H1 (cell line): ENCODE measurements around the gene TP53I3. TPM values are rescaled to one million over a fixed set of nuclear protein-coding genes. Genes with fewer than 3 reads are reported as not detected.

Experiments used
- CTCF ChIA-PET: fragments of 300-600 bp; sonication (Branson Sonifier 250); formaldehyde crosslinking; loops from one replicate; lab custom pipeline; 2021; ENCODE audit not compliant: partially characterized antibody; lab: Charles Lee
- POLR2A ChIA-PET: fragments of 300-600 bp; sonication (Branson Sonifier 250); formaldehyde crosslinking; loops from one replicate; lab custom pipeline; 2021; ENCODE audit warnings: inconsistent platforms; ENCODE audit not compliant: partially characterized antibody; lab: Charles Lee
- DNase-seq, 2 experiments: peaks; one replicate each; pipeline versions ENCODE4 v3.0.0 to v3.0.0-alpha.2; 2010 to 2022; ENCODE audit warnings: low spot score in 2 of 2, low read depth in 1 of 2, mixed read lengths in 1 of 2
- FAIRE-seq: peaks from 2 replicates; lab custom pipeline; 2011; peaks lifted over from hg19 to GRCh38; lab: Jason Lieb, UNC
- H2AFZ ChIP-seq: 2 replicates; pipeline ENCODE4 v1.8.1; 2012; ENCODE audit warnings: low read length, inconsistent platforms
- H2AK5ac ChIP-seq: 2 replicates; pipeline ENCODE4 v1.6.1; 2013; ENCODE audit warnings: low read depth, low read length
- H2BK120ac ChIP-seq: replicated peaks from 2 replicates; pipeline ENCODE3; 2013; ENCODE audit warnings: low read depth, low read length, inconsistent platforms
- H2BK12ac ChIP-seq: 2 replicates; pipeline ENCODE4 v1.6.1; 2013; ENCODE audit warnings: low read depth, low read length
- H2BK15ac ChIP-seq: 2 replicates; pipeline ENCODE4 v1.6.1; 2013; ENCODE audit warnings: low read length
- H2BK20ac ChIP-seq: 2 replicates; pipeline ENCODE4 v1.6.1; 2013; ENCODE audit warnings: low read length
- H2BK5ac ChIP-seq: 2 replicates; pipeline ENCODE4 v1.6.1; 2013; ENCODE audit warnings: low read depth, low read length
- H3K14ac ChIP-seq: 2 replicates; pipeline ENCODE4 v1.6.1; 2013; ENCODE audit warnings: inconsistent platforms; ENCODE audit not compliant: insufficient read length
- H3K18ac ChIP-seq: 2 replicates; pipeline ENCODE4 v1.6.1; 2013; ENCODE audit warnings: low read length; ENCODE audit errors: extremely low read depth
- H3K23ac ChIP-seq: 2 replicates; pipeline ENCODE4 v1.6.1; 2013; ENCODE audit warnings: inconsistent platforms; ENCODE audit not compliant: insufficient read length
- H3K23me2 ChIP-seq: 2 replicates; pipeline ENCODE4 v1.6.1; 2013; ENCODE audit warnings: low read depth, low read length
- H3K27ac ChIP-seq: 2 replicates; pipeline ENCODE4 v1.6.1; 2011; ENCODE audit warnings: low read depth, low read length, inconsistent platforms
- H3K27me3 ChIP-seq, 4 experiments: replicated peaks in 1 of 4; 1 replicate in 1 of 4; 2 replicates in 3 of 4; pipeline versions ENCODE4 v1.6.1 to v1.8.1; 2011 to 2013; ENCODE audit warnings: low read length in 3 of 4, mild to moderate bottlenecking in 3 of 4, inconsistent platforms in 2 of 4, mixed read lengths in 2 of 4, moderate library complexity in 1 of 4; ENCODE audit not compliant: control insufficient read depth in 3 of 4, insufficient read depth in 3 of 4; ENCODE audit errors: extremely low read depth in 1 of 4
- H3K36me3 ChIP-seq, 4 experiments: 2 replicates each; pipeline versions ENCODE4 v1.6.1 to v1.8.1; 2011 to 2013; ENCODE audit warnings: mild to moderate bottlenecking in 4 of 4, low read length in 3 of 4, moderate library complexity in 2 of 4, control low read depth in 1 of 4, inconsistent platforms in 1 of 4; ENCODE audit not compliant: insufficient read depth in 4 of 4, control insufficient read depth in 2 of 4
- H3K4ac ChIP-seq: replicated peaks from 2 replicates; pipeline ENCODE3; 2013; ENCODE audit warnings: low read length, low read depth, mixed read lengths, inconsistent platforms; ENCODE audit not compliant: insufficient read length
- H3K4me1 ChIP-seq, 4 experiments: replicated peaks in 1 of 4; 1 replicate in 1 of 4; 2 replicates in 3 of 4; pipeline versions ENCODE4 v1.6.1 to v1.8.1; 2011 to 2013; ENCODE audit warnings: low read length in 3 of 4, inconsistent platforms in 2 of 4, mixed read lengths in 1 of 4; ENCODE audit not compliant: insufficient read depth in 4 of 4, control insufficient read depth in 3 of 4
- H3K4me2 ChIP-seq, 2 experiments: 2 replicates each; pipeline versions ENCODE4 v1.6.1 to v1.8.1; 2011 to 2013; ENCODE audit warnings: low read depth in 2 of 2, low read length in 2 of 2, control low read depth in 1 of 2, inconsistent platforms in 1 of 2, mild to moderate bottlenecking in 1 of 2; ENCODE audit not compliant: insufficient read depth in 1 of 2
- H3K4me3 ChIP-seq, 4 experiments: fragments of 200-600, 300-600 bp in 1 of 4; sonication (generic), shearing (Covaris generic), sonication (Bioruptor Twin) in 1 of 4; 2 replicates each; pipeline versions ENCODE4 v1.5.1 to v1.8.1; 2011 to 2016; ENCODE audit warnings: low read length in 4 of 4, low read depth in 3 of 4, control low read depth in 2 of 4, inconsistent platforms in 2 of 4, mild to moderate bottlenecking in 2 of 4, mixed read lengths in 1 of 4, moderate library complexity in 1 of 4; ENCODE audit not compliant: insufficient read depth in 2 of 4; ENCODE audit errors: extremely low read depth in 1 of 4
- H3K56ac ChIP-seq: replicated peaks from 2 replicates; pipeline ENCODE3; 2013; ENCODE audit warnings: low read depth, mild to moderate bottlenecking, mixed read lengths, low read length, inconsistent platforms; ENCODE audit not compliant: insufficient read length
- H3K79me1 ChIP-seq: 2 replicates; pipeline ENCODE4 v1.6.1; 2013; ENCODE audit warnings: low read depth, low read length, control low read depth
- H3K79me2 ChIP-seq, 2 experiments: 2 replicates each; pipeline versions ENCODE4 v1.6.1 to v1.8.1; 2012 to 2013; ENCODE audit warnings: low read length in 2 of 2, mild to moderate bottlenecking in 2 of 2, inconsistent platforms in 1 of 2; ENCODE audit not compliant: insufficient read depth in 2 of 2, control insufficient read depth in 1 of 2
- H3K9ac ChIP-seq, 4 experiments: replicated peaks in 1 of 4; 1 replicate in 1 of 4; 2 replicates in 3 of 4; pipeline versions ENCODE4 v1.6.1 to v1.8.1; 2011 to 2013; ENCODE audit warnings: low read depth in 3 of 4, low read length in 3 of 4, control low read depth in 2 of 4, mild to moderate bottlenecking in 2 of 4, moderate library complexity in 2 of 4, inconsistent platforms in 1 of 4; ENCODE audit errors: extremely low read depth in 1 of 4
- H3K9me3 ChIP-seq, 2 experiments: 2 replicates each; pipeline versions ENCODE4 v1.6.1 to v1.8.1; 2012 to 2013; ENCODE audit warnings: mild to moderate bottlenecking in 2 of 2, moderate library complexity in 2 of 2, control low read depth in 1 of 2, inconsistent platforms in 1 of 2, low read depth in 1 of 2, low read length in 1 of 2, mixed read lengths in 1 of 2; ENCODE audit not compliant: insufficient read depth in 2 of 2
- H4K20me1 ChIP-seq, 2 experiments: replicated peaks in 1 of 2; 2 replicates each; pipeline versions ENCODE3 to v1.8.1; 2011 to 2013; ENCODE audit warnings: inconsistent platforms in 2 of 2, low read length in 2 of 2, mild to moderate bottlenecking in 1 of 2; ENCODE audit not compliant: insufficient read depth in 2 of 2, control insufficient read depth in 1 of 2
- H4K5ac ChIP-seq: 2 replicates; pipeline ENCODE4 v1.6.1; 2013; ENCODE audit warnings: low read length, low read depth, mixed read lengths, inconsistent platforms; ENCODE audit not compliant: insufficient read length
- H4K8ac ChIP-seq: 2 replicates; pipeline ENCODE4 v1.8.0; 2013; ENCODE audit warnings: mild to moderate bottlenecking, moderate library complexity, low read length, inconsistent platforms; ENCODE audit not compliant: insufficient read depth; ENCODE audit errors: extremely low read depth
- H4K91ac ChIP-seq: replicated peaks from 2 replicates; pipeline ENCODE3; 2013; ENCODE audit warnings: low read length, mixed read lengths, inconsistent platforms; ENCODE audit not compliant: insufficient read length
- CTBP2 ChIP-seq: IDR thresholded peaks from 2 replicates; pipeline ENCODE4 v1.7.0; 2011; ENCODE audit warnings: borderline replicate concordance, mild to moderate bottlenecking, moderate library complexity, mixed read lengths, low read length; ENCODE audit not compliant: insufficient read depth, insufficient read length
- MAFK ChIP-seq: IDR thresholded peaks from 2 replicates; pipeline ENCODE4 v1.6.1; 2012; ENCODE audit warnings: low read depth, mild to moderate bottlenecking, improper control_type of control experiment, low read length
- WGBS, 2 experiments: shearing (Covaris generic) in 1 of 2; methylation state at CpG; one replicate each; pipeline versions ENCODE4 v1.1.6 to v1.1.7; 2013 to 2015; ENCODE audit warnings: low lambda C conversion rate in 2 of 2, mixed read lengths in 2 of 2, inconsistent platforms in 1 of 2, low coverage in 1 of 2, missing lambda C conversion rate in 1 of 2; ENCODE audit not compliant: insufficient replicate concordance in 2 of 2, insufficient coverage in 1 of 2, insufficient read length in 1 of 2; ENCODE audit errors: extremely low coverage in 1 of 2, missing lambda C conversion rate in 1 of 2; 5-methylcytosine and 5-hydroxymethylcytosine counted together
- polyA plus RNA-seq, 7 experiments: library from polyadenylated mRNA; depleted of rRNA in 3 of 7; stranded (reverse) in 5 of 7; unstranded in 2 of 7; fragments of >200 nt in 5 of 7; fragments of 200-250 nt in 2 of 7; gene quantifications; 1 replicate in 5 of 7; 2 replicates in 1 of 7; 4 replicates in 1 of 7; pipeline versions ENCODE4 v1.2.1 to v1.2.3, GENCODE V29; 2011 to 2013; ENCODE audit warnings: missing spikeins in 2 of 7, mixed read lengths in 2 of 7
- total RNA-seq: library from RNA; stranded (reverse); fragmentation: NEBNext Ultra II Directional; extraction: Animal tissue kit (Norgen Biotek cat#: 25700); gene quantifications from 2 replicates; pipeline ENCODE4 v1.2.1, GENCODE V29; 2021

The TP53I3 gene
- total and polyA plus RNA-seq, 2 of the 8 experiments (the other 6 are each of a cell fraction or from before 2014, with no cell fraction given): 29.4 to 34.5 TPM

DNA sequence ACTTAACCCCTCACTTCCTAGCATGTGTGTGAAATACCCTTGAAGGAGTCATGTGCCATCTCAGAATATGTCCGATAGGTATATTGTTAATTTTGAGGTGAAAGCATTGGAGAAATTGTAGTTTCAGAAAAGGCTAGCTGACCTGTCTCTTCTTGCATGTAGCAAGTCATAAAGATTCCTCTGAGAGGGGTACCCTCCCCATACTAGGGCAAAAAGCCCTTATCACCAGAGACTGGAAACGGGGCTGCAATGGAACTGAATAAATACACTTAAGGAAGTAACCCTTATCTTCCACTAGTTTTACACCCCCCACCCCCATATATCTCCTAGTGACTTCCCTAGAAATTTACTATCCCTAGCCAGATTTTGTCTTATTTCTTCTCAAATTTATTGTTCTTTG, 6.8 kb downstream of the TP53I3 start:
- peak overlapping the region; percentile 83 to 84 for H3K4me2 ChIP-seq
- no peak overlapping the region for H3K27ac ChIP-seq
- peak overlapping the region in 2 of 4 experiments; percentile 72 to 73; a peak in 3 of 7 replicates for H3K9ac ChIP-seq
- no peak overlapping the region for H3K56ac ChIP-seq
- no peak overlapping the region for H3K23ac ChIP-seq
- peak overlapping the region; percentile 66; the same call in 1 of the 2 replicates for H2BK5ac ChIP-seq
- no peak overlapping the region for H4K91ac ChIP-seq
- no peaks in the 10 kb centered on the region for H4K20me1 ChIP-seq
- peaks cover 0 to 19% of the 10 kb centered on the region in 2 experiments; a peak in 2 of 4 replicates for H3K79me2 ChIP-seq
- H3K27me3 ChIP-seq: no peaks in the 10 kb centered on the region
- ChIA-PET POLR2A (interaction anchor here (1.8 to 2.1 kb wide), 3 partner anchors 17 to 152 kb away, joined by 5 to 22 read pairs (median 5); partner anchors contain the start of gene WDCP), CTCF (no interaction called here)
- DNase-seq: no peak
- H3K23me2 ChIP-seq: peaks cover 5% of the 10 kb centered on the region; the same call in 1 of the 2 replicates
- 92% methylated on average over 2 of the region's 2 CpGs; no CpG with 5 or more reads in 1 of the 2 experiments for WGBS, 2 experiments
- H2BK12ac ChIP-seq: no peak overlapping the region
- H4K8ac ChIP-seq: no peak overlapping the region
- H3K14ac ChIP-seq: no peak overlapping the region
- FAIRE-seq: no peak
- H4K5ac ChIP-seq: no peak overlapping the region
- no peak overlapping the region for H3K18ac ChIP-seq
- no peaks in the 10 kb centered on the region for H3K79me1 ChIP-seq
- TF ChIP-seq CTBP2: no peak
- no peak for TF ChIP-seq MAFK
- no peaks in the 10 kb centered on the region for H3K9me3 ChIP-seq
- no peak overlapping the region for H2BK15ac ChIP-seq
- H2BK120ac ChIP-seq: no peak overlapping the region
- peaks cover 0 to 9% (median 3%) of the 10 kb centered on the region in 4 experiments; a peak in 5 of 7 replicates for H3K4me1 ChIP-seq
- H3K4ac ChIP-seq: no peak overlapping the region
- no peak overlapping the region for H2AK5ac ChIP-seq
- H2AFZ ChIP-seq: no peak overlapping the region
- peak overlapping the region; percentile 58 to 74 (median 69); a peak in 7 of 8 replicates for H3K4me3 ChIP-seq
- H3K36me3 ChIP-seq: peaks cover 11 to 28% (median 21%) of the 10 kb centered on the region in 4 experiments; a peak in 7 of 8 replicates
- H2BK20ac ChIP-seq: no peak overlapping the region
